Tibial nerve (tissue), 3 donors: ENCODE results near the gene MARCHF10.

ENCODE experiments used
- POLR2A ChIP-seq, 2 donors: fragments of 450-650 bp; IDR thresholded peaks; one replicate each; pipeline ENCODE4 v1.6.1; 2017; ENCODE audit warnings: antibody characterized with exemption in 2 of 2, mild to moderate bottlenecking in 2 of 2, moderate library complexity in 2 of 2
- TF ChIP-seq, protein P1 (sequence below), 5 experiments: fragments of 200-600 bp in 3 of 5; fragments of 450-650 bp in 2 of 5; sonication (generic) in 3 of 5; IDR thresholded peaks; one replicate each; pipeline ENCODE4 v1.5.1; 2016 to 2019; ENCODE audit warnings: antibody characterized with exemption in 5 of 5, mild to moderate bottlenecking in 3 of 5, moderate library complexity in 2 of 5

DNA sequence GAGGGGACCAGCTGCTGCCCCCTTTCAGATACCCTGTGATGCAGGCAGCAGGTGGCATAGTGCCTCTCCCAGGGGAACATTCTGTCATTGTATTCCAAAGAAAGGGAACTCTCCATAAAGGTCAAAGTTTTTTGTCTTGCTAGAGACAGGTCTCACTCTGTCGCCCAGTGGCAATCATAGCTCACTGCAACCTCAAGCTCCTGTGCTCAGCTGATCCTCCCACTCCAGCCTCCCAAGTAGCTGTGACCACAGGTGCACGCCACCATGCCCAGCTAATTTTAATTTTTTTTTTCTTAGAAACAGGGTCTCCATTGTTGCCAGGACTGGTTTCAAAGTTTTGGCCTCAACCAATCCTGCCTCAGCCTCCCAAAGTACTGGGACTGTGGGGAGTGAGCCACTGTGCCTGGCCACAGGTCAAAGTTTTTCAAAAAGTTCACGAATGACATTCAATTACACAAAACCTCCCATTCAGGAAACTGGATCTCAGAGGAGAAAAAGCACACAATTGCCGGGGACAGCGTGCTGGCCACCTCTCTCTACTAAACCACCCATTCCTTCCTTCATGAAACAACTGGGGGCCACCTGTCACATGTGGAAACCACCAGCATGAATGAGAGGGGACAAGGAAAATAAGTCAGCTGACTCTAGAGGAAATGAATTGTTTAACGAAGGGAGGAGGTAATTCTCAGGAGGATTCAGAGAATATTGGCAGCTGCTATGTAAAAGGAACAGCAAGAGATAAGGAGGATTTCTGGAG is 80.0 kb downstream of the MARCHF10 start:
- TF ChIP-seq, protein P1, sequence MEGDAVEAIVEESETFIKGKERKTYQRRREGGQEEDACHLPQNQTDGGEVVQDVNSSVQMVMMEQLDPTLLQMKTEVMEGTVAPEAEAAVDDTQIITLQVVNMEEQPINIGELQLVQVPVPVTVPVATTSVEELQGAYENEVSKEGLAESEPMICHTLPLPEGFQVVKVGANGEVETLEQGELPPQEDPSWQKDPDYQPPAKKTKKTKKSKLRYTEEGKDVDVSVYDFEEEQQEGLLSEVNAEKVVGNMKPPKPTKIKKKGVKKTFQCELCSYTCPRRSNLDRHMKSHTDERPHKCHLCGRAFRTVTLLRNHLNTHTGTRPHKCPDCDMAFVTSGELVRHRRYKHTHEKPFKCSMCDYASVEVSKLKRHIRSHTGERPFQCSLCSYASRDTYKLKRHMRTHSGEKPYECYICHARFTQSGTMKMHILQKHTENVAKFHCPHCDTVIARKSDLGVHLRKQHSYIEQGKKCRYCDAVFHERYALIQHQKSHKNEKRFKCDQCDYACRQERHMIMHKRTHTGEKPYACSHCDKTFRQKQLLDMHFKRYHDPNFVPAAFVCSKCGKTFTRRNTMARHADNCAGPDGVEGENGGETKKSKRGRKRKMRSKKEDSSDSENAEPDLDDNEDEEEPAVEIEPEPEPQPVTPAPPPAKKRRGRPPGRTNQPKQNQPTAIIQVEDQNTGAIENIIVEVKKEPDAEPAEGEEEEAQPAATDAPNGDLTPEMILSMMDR (IDR thresholded peaks at IDR 0.05) = no peak
- no peak for TF ChIP-seq POLR2A (IDR thresholded peaks at IDR 0.05)
